Stomach (tissue), 9 donors: ENCODE results near the gene PLAAT5. TPM values are rescaled to one million over a fixed set of nuclear protein-coding genes. Genes with fewer than 3 reads are reported as not detected.
"Not testable (repeated sequence)": the region's sequence is repeated elsewhere in the genome, so short reads cannot be mapped to it uniquely, and the experiment has no call there.

Source experiments
- DNase-seq, 2 donors: peaks; one replicate each; pipeline versions ENCODE4 v3.0.0 to v3.0.0-alpha.2; 2013 to 2019
- H3K27ac ChIP-seq, 5 donors: fragments of 200-600 bp in 4 of 5; sonication (generic) in 4 of 5; one replicate each; pipeline ENCODE4 v1.5.1; 2013 to 2019; ENCODE audit warnings: mild to moderate bottlenecking in 1 of 5, moderate library complexity in 1 of 5
- H3K27me3 ChIP-seq, 3 donors: fragments of 200-600 bp; sonication (generic); one replicate each; pipeline ENCODE4 v1.5.1; 2017 to 2019; ENCODE audit warnings: mixed run types in 1 of 3
- H3K36me3 ChIP-seq, 4 donors: fragments of 200-600 bp; sonication (generic); 1 replicate in 3 of 4; 2 replicates in 1 of 4; pipeline ENCODE4 v1.5.1; 2016 to 2019
- H3K4me1 ChIP-seq, 4 donors: fragments of 200-600 bp; sonication (generic); one replicate each; pipeline ENCODE4 v1.5.1; 2016 to 2019
- H3K4me3 ChIP-seq, 4 donors: fragments of 200-600 bp; sonication (generic) in 3 of 4; one replicate each; pipeline ENCODE4 v1.5.1; 2016 to 2019; ENCODE audit warnings: mild to moderate bottlenecking in 1 of 4
- H3K9me3 ChIP-seq, 4 donors: fragments of 200-600 bp; sonication (generic); one replicate each; pipeline ENCODE4 v1.5.1; 2016 to 2019
- CTCF ChIP-seq, 7 experiments: fragments of 450-650 bp in 4 of 7; fragments of 200-600 bp in 3 of 7; sonication (generic) in 3 of 7; IDR thresholded peaks; one replicate each; pipeline ENCODE4 v1.5.1; 2016 to 2019; ENCODE audit warnings: antibody characterized with exemption in 7 of 7, control low read depth in 2 of 7, mild to moderate bottlenecking in 1 of 7
- EP300 ChIP-seq: sonication (generic); formaldehyde crosslinking; IDR thresholded peaks from one replicate; pipeline ENCODE4 v1.6.1; 2017; ENCODE audit warnings: antibody characterized with exemption
- POLR2A ChIP-seq, 4 donors: fragments of 450-650 bp; IDR thresholded peaks; one replicate each; pipeline ENCODE4 v1.6.1; 2016; ENCODE audit warnings: antibody characterized with exemption in 4 of 4, control low read depth in 2 of 4, mild to moderate bottlenecking in 1 of 4, moderate library complexity in 1 of 4
- POLR2AphosphoS5 ChIP-seq, 3 donors: sonication (generic); formaldehyde crosslinking; IDR thresholded peaks; one replicate each; pipeline ENCODE4 v1.6.1; 2016; ENCODE audit warnings: antibody characterized with exemption in 3 of 3
- WGBS, 5 donors: extraction: QIAGEN DNeasy Blood & Tissue Kit in 3 of 5; methylation state at CpG; one replicate each; pipeline versions ENCODE4 v1.1.5 to v1.1.7; 2013 to 2018; 5-methylcytosine and 5-hydroxymethylcytosine counted together
- intact Hi-C: fragments of 100-400 bp; cut with DNase I; formaldehyde crosslinking; loops from one replicate; pipeline ENCODE4 v1.15.1; 2023; ENCODE audit warnings: low total_unique reads
- polyA plus RNA-seq, 3 donors: library from polyadenylated mRNA; stranded (reverse); fragments of 200-250 nt; gene quantifications; one replicate each; pipeline ENCODE4 v1.2.3, GENCODE V29; 2013
- total RNA-seq, 5 donors: library from RNA; depleted of rRNA; stranded (reverse); fragments of >200 nt; gene quantifications; one replicate each; pipeline versions ENCODE4 v1.1.0 to v1.2.3, GENCODE V29; 2014 to 2016
- donor health status: healthy with polysubstance abuse.
- donor health status: Bipolar disorder and iron deficiency.
- donor health status: healthy.

The PLAAT5 gene
- total and polyA plus RNA-seq, 8 donors: 1.1 to 2.4 (median 1.9) TPM; not detected in 3

- peaks cover 16 to 45% (median 28%) of the 10 kb centered on the region in 4 donors for H3K4me1 ChIP-seq
- no peaks in the 10 kb centered on the region for H3K27me3 ChIP-seq
- no peaks in the 10 kb centered on the region for H3K9me3 ChIP-seq
- DNase-seq: no peak
- H3K36me3 ChIP-seq: no peaks in the 10 kb centered on the region
- 78 to 85% (median 81%) methylated on average over 2 of the region's 2 CpGs for WGBS, 5 donors
- H3K4me3 ChIP-seq: no peak overlapping the region
- intact Hi-C loops: no loop called here
- TF ChIP-seq POLR2A (IDR thresholded peaks at IDR 0.05) (no peak), EP300 (no peak), POLR2AphosphoS5 (IDR thresholded peaks at IDR 0.05) (no peak), CTCF (IDR thresholded peaks at IDR 0.05) (no peak)
- H3K27ac ChIP-seq: peak overlapping the region in 3 of 5 donors; percentile 22 to 69 (median 66)
These were observed 41.1 kb upstream of the PLAAT5 start for GRCh38 chr11:63532117-63532516.

GRCh38 chr11:63531074-63531792 lies 40.3 kb upstream of the PLAAT5 start:
- H3K4me1 ChIP-seq: peaks cover 10 to 36% (median 20%) of the 10 kb centered on the region in 4 donors
- H3K36me3 ChIP-seq, intact Hi-C loops, H3K4me3 ChIP-seq, H3K27me3 ChIP-seq, H3K9me3 ChIP-seq: not testable (repeated sequence)
- peak; percentile 68 to 81 for DNase-seq
- TF ChIP-seq POLR2AphosphoS5 (IDR thresholded peaks at IDR 0.05): peak in 1 of 3 donors; percentile 73
- H3K27ac ChIP-seq: peak overlapping the region in 4 of 5 donors; percentile 22 to 69 (median 66)
- 37 to 55% (median 48%) methylated on average over 4 to 5 of the region's 6 CpGs for WGBS, 5 donors

GRCh38 chr11:63530021-63530420 lies 39.1 kb upstream of the PLAAT5 start:
- WGBS, 5 donors: 90 to 100% (median 98%) methylated on average over 2 of the region's 2 CpGs
- DNase-seq: no peak
- Histone ChIP-seq H3K36me3 (no peaks in the 10 kb centered on the region), H3K27me3 (no peaks in the 10 kb centered on the region), H3K4me3 (no peak overlapping the region), H3K4me1 (peaks cover 3 to 24% (median 13%) of the 10 kb centered on the region in 4 donors), H3K9me3 (no peaks in the 10 kb centered on the region), H3K27ac (no peak overlapping the region)
- intact Hi-C loops: no loop called here
- TF ChIP-seq CTCF (IDR thresholded peaks at IDR 0.05) (no peak), POLR2A (IDR thresholded peaks at IDR 0.05) (no peak)

GRCh38 chr11:63529373-63529772 lies 38.4 kb upstream of the PLAAT5 start:
- DNase-seq, H3K27ac ChIP-seq, H3K27me3 ChIP-seq, intact Hi-C loops, H3K4me3 ChIP-seq, H3K9me3 ChIP-seq, H3K36me3 ChIP-seq: not testable (repeated sequence)
- WGBS, 5 donors: 73 to 85% (median 82%) methylated on average over 6 of the region's 6 CpGs
- H3K4me1 ChIP-seq: peaks cover 3 to 23% (median 13%) of the 10 kb centered on the region in 4 donors

GRCh38 chr11:63528729-63529278 lies 37.8 kb upstream of the PLAAT5 start:
- H3K36me3 ChIP-seq, H3K27ac ChIP-seq, H3K27me3 ChIP-seq, H3K9me3 ChIP-seq, DNase-seq, intact Hi-C loops, H3K4me3 ChIP-seq: not testable (repeated sequence)
- 43 to 61% (median 52%) methylated on average over 1 of the region's 3 CpGs for WGBS, 5 donors
- peaks cover 3 to 23% (median 13%) of the 10 kb centered on the region in 4 donors for H3K4me1 ChIP-seq

- H3K27me3 ChIP-seq, H3K36me3 ChIP-seq, H3K4me3 ChIP-seq, DNase-seq, H3K9me3 ChIP-seq, H3K27ac ChIP-seq, intact Hi-C loops: not testable (repeated sequence)
- WGBS, 5 donors: 34 to 51% (median 42%) methylated on average over 3 to 8 of the region's 11 CpGs
- peaks cover 3 to 20% (median 13%) of the 10 kb centered on the region in 4 donors for H3K4me1 ChIP-seq
These were observed 37.2 kb upstream of the PLAAT5 start for GRCh38 chr11:63528156-63528555.
